Stimulated activated naive CD4-positive, alpha-beta T cell (primary cell): Measurements from ENCODE around the gene TNKS1BP1.
"Not testable (repeated sequence)": the region's sequence is repeated elsewhere in the genome, so short reads cannot be mapped to it uniquely, and the experiment has no call there.

Source experiments
- DNase-seq, 6 experiments: peaks; one replicate each; lab custom pipeline; 2025; lab: John Stamatoyannopoulos, UW

Gene TNKS1BP1

DNA sequence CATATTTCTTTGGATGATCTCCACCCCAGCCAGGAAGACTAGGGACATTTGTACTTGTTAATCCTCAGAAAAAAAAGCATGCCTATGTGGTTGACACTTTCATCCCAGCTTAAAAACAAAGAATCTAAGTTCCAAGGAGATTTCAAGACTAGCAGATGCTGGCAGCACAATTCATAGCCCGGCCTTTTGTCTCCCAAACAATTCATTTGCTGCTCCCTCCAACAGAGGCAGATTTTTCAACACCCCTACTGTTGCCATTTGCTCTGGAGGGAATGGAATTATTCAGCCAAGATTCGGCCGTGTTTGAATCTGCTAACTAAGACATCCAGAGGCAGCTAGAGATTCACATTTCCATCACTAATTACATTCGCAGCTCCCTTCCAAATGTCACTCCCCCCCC lies 28.7 kb upstream of the TNKS1BP1 start:
- DNase-seq: no peak

DNA sequence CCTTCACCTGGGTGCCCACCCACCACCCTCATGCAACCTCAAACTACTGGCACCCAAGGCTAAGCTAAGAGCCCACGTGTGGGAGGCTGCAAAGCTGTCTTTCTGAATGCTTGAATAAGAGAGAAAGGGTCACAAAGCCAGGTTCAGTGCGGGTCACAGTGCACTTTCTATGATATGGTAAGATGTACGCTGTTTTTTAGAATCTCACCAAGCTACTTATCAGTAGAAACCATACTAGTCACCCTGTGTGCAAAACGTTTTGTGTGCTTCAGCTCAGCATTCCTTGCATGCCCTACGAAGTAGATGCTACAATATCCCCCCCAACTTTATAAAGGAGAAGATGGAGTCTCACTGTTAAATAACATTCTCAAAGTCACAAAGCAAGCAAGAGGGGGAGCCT lies 28.3 kb upstream of the TNKS1BP1 start:
- no peak for DNase-seq

DNA sequence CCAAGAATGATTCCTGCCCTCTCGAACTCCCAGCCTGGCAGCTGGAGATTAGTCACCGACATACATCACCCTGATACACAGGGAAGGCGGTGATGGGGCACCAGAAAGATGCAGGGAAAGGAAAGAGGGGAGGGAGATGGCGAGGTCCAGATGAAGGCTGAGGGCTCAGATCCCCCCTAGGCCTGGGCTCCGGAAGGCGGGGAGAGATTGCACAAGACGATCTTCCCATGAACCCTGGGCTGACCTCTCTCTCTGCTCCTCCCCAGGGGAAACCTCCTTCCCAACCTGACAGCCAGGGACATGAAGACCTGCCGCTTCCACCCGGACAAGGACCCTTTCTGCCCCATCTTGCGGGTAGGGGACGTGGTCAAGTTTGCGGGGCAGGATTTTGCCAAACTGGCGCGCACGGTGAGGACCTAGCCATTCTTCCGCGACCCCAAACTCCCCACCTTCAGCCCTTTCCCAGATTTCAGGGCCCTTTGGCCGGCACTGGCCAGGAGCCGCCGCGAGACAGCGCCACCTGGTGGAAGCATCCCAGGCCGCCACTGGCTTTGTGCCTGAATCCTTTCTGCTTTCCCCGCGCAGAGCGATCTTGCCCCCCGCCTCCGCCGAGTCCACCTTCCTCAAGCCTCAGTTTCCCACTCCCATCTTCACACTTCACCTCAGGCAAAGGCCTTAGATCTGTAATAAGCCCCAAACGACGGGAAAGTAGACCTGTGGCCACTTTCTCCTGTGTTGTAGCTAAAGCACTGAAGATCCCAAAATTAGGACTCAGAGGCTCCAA lies 24.9 kb upstream of the TNKS1BP1 start:
- DNase-seq: peak in 5 of 6 experiments; percentile 25 to 50 (median 47)

DNA sequence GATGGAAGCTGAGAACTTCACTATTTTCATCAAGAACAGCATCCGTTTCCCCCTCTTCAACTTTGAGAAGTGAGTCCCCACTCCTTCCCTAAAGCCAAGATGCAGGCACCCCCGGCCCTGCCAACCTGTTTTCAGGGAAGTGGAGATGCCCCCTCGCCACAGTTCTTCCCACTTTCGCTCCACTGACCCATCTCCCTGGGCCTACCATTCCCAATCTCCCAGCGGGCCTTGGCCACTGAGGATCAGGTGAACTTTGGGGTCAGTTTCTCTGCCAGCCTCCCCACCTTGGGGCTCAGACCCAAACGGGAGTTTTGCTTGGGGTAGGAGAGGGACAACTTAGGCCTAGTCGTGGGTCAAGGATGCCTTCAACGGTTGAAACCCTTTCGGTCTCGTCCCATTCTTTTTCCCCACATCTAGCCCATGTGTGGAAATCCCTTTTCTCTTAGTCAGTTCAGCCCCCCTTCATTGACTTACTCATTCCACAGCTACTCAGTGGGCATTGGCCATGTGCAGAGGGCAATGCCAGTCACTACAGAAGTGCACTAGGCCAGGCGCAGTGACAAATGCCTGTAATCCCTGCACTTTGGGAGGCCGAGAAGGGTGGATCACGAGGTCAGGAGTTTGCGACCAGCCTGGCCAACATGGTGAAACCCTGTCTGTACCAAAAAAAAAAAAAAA lies 24.0 kb upstream of the TNKS1BP1 start:
- no peak for DNase-seq

DNA sequence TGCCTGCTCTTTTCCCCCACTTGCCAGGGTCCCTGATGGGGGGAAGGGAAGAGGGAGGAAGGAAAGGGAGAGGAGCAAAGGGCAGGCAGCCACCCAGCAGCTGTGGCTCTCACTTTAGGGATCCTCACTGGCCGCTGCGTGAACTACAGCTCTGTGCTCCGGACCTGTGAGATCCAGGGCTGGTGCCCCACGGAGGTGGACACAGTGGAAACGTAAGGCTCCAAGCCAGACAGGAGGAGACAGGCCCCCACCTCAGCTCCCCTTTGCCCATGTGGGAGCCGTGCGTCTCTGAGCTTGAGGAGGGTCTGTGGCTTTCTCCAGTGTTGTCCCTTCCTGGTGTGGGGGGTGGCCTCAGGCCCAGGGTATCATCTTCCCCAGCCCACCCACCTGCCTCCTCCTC lies 23.3 kb upstream of the TNKS1BP1 start:
- DNase-seq: no peak

DNA sequence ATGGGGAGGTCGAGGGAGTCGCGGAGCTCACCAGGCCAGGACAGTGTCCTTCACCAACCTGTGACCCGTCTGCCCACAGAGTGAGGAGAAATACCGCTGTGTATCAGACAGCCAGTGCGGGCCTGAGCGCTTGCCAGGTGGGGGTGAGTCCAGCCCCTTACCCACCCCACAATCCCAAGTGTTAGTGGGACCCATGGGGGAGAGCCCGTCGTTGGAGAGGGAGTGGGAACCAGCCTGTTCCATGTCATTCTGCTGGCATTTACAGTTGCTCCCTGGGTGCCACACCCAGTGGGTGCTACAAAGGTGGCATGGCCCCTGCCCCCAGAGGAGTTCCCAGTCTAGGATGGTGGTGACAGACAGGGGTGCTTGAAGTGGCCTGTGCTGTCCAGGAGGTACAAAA lies 22.6 kb upstream of the TNKS1BP1 start:
- DNase-seq: no peak

DNA sequence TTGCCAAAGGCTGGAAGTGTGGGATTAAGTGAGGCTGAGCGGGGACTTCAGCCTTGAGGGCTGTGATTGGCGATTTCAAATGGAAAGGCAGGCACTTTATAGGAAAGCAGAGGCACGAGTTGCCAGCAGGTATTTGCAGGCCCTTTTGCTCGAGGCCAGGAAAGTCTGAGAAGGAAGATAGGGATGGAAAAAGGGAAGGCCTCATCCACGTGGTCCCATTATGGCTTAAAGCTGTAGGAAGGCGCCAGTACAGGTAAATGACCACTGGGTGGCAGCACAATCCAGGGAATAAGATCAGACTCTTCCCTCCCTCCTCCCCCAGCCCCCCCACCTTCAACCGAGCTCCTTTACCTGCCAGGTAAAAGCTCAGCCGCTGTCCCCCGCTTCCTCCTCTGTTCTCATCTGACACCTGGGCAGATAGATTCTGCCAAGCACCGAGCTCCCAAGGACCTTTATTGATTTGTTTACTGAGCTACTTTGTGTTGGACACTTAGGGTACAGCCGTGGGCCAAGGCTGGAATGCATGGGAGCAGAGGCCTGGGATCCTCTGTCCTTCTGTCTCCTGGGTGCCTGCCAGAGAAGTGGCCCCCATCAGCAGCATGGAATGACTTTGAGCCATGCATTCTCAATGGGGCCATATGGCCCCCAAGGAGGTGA lies 20.9 kb upstream of the TNKS1BP1 start:
- peak; percentile 40 to 71 (median 66) for DNase-seq

DNA sequence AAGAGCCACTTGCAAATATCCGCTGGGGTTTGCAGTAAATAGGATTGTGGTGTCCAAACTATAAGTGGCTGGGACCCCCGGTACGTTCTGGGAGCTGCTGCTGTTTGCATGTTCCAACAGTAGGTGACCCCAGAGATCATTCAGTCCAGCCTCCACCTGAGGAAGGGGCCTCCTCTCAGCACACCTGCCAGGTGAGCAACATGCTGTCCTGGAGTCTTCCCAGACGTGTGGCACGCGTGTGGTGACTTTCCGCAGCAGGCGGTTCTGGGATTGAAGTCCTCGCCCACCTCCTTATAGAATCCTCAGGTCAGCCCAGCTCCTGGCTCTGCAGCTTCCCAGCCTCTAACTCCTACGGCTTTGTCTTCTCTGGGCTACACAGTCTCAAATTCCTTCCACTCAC lies 20.1 kb upstream of the TNKS1BP1 start:
- DNase-seq: no peak

DNA sequence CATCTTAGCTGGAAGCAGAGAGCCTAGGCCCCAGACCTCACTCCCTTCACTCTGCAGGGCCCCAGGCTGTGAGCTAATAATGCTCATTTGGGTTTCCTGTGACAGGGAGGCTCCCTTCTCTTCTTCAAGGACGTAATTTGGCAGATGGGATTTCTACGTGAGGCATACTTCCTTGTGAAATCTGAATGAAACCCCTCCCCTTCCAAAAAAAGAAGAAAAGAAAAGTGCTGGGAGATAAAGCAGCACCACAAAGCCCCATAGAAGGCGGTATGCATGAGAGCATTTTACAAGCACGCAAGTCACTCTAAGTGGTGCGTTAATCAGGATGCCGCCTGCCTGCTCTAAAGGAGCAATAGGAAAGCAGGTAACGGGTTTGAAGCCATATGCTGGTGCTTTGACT lies 19.1 kb upstream of the TNKS1BP1 start:
- DNase-seq: no peak

DNA sequence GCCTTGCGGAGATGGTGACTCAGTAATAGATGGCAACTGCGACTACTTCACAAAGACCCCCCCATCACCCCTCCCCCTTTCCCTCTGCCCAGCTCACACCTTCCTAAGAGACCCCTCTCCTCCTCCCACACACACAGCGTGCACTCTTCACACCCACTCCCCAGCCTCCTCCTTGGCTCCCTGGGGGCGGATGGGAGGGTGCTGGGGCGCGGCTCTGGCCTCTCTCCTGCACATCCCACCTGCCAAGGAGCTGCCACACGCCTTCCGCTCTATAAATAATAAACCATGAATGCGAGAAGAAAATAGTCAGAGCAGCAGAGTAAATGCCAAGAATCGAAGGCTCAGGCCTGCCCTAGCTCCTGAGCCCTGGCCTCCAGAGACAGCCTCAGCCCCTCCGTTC lies 17.9 kb upstream of the TNKS1BP1 start:
- DNase-seq: no peak

DNA sequence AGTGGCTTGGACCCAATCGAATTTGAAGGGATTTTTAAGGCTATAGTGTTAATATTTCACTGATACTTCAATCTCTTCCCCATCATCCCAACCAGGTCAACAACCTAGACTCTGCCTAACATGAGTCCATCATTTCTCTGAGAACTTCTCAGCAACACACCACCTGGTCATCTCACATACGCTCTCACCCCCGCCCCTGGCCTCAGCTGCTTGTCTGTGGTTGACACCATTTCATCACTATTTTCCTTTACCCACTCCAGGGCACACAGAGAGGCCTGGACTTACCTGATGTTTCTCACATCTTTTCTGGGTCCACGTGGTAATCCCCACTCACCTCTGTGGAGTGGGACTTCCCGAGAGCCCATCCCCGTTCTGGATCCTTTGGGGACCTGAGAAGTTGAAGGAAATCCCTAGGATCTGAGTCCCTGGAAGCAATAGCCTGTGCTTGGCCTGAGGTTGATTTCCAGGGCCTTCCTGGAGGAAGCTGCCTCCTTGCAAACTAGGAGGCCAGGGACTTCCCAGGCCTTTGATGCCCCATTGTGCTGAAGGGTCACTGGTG lies 16.6 kb upstream of the TNKS1BP1 start:
- DNase-seq: no peak

DNA sequence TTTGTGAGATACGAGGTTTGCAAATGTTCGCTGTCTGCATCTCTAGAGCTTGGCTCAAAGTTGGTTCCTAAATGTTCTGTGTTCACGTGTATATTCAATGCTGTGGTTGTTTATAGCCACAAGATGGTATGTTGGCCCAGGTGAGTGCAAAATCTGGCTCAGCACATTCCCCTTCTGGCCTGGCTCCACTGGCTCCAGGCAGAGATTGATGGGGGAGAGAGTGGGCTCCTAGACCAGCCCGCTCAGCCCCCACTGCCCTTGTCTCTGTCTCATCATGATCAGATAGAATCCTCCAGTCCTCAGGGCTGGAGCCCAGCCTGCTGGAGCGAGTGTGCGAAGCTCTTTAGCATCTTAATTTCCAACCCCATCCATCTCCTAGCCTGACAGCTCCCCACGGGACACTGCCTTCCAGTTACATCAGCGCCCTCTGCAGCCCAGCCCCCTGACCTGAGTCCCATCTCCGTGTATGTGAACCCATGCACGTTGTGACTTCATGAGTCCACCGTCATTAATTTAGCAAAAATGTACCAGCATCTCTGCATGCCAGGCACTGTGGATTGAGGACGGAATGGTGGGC lies 15.4 kb upstream of the TNKS1BP1 start:
- DNase-seq: no peak

DNA sequence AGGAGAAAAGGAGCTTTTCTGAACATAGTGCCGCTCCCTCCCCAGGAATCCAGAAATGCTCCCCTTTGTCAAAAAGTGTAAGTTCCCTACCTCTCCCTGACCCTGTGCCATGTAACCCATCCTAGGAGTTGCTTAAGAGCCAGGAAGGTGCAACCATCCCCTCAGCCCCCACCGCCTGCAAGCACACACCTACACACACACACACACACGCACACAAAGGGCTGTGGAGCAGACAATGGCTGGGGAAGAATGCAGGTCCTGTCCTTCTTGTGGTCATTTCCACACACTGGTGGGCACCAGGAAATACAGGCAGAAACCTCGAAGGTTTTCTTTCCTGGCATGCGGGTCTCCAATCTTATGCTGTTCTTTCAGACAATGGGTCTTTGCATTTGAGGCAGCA lies 14.6 kb upstream of the TNKS1BP1 start:
- no peak for DNase-seq

DNA sequence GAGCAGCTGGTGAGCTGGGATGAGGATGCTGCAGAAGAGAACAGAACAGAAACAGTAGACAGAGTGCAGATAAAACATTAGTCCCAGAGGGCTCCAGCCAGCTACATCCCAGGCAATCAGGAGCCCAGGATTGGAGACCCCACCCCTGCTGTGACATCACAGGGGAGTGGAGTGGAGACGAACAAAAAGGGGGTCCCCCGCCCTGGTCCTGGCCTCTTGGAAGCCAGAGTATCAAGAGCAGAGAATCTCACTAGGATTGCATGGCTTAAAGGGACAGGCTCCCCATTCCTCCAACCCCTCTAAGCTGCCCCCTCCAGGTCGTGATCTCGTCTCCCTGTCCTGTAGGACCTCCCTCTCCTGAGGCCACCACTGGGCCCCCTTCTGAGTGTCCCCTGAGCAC lies 13.4 kb upstream of the TNKS1BP1 start, which contains the start of gene P2RX3:
P2RX3 (plus strand) TSS at position 211 of the 400 bp plus-strand sequence. CDS start 199 bp downstream, outside the sequence.
- DNase-seq: no peak

DNA sequence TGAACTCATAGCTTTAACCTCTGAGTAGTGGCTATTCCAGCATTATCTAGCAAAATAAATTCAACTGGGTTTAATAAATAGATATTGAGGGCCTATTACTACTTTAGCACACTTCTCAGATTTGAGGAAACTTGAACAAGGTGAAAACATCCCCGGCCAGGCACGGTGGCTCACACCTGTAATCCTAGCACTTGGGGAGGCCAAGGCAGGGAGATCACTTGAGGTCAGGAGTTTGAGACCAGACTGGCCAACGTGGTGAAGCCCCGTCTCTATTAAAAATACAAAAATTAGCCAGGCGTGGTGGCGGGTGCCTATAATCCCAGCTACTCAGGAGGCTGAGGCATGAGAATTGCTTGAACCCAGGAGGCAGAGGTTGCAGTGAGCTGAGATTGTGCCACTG lies 12.1 kb upstream of the TNKS1BP1 start:
- not testable (repeated sequence) for DNase-seq

DNA sequence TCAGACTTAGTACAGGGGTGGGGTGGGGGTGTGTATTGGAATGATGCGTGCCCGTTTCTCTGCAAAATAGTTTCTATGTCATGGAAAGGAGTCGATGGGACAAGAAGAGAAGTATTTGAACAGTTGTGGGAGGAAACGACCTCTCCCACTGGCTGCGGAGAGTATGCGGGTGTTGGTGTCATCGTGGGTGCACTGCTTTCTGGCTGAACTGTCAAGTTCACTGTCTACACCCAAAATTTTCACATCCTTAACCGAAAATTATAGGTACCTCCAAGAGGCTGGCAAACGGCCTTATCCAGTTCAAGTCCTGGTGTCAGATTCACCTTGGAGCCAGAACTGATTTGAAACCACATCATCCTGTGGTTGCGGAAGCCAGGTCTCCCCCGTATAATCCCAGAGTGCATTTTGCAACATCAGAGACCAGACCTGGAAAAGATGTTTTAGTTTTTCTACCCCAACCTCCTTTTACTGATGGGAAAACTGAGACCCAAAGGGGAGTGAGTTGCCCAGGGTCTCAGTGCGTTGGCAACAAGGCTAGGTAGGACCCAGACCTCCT lies 11.4 kb upstream of the TNKS1BP1 start:
- DNase-seq: peak in 1 of 6 experiments; percentile 20

DNA sequence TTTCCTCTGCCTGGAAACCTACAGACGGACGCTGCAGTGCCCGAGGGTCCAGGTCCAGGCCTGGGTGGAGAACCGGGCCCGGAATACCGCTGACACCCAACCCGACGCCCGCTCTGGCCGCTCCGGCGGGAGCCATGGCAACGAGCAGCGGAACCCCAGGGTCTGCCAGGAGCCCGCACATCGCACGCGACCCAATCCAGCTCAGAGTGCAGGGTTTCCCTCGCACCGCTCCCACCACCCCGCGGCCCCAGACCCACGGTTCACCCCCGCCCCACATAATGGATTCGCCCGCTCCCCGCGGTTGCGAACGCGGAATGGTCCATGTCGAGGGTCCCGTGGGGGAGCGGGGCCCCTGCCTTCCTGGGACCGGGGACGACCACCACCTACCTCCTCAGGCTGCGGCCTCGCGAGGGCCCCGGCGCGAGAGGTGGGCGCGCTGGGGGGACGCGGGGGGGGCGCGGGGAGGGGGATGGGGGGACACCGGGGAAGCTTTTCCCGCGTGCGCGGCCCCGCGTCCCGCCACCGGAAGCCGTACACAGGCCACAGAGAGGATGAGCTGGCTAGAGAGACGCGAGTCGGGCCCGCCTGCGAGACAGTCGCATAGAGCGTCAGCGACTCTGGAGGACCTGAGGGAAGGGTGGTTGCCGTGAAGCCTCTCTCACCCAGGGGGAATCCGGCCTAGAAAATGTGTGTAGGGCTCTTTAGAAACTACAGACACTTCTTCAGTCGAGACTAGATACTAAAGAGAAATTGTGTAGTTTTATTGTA lies 10.8 kb upstream of the TNKS1BP1 start, which contains the start of gene SSRP1:
SSRP1 (minus strand) TSS at position 550 of the 768 bp plus-strand sequence. CDS start 771 bp downstream, outside the sequence.
- DNase-seq: peak; percentile 78 to 89 (median 80)

DNA sequence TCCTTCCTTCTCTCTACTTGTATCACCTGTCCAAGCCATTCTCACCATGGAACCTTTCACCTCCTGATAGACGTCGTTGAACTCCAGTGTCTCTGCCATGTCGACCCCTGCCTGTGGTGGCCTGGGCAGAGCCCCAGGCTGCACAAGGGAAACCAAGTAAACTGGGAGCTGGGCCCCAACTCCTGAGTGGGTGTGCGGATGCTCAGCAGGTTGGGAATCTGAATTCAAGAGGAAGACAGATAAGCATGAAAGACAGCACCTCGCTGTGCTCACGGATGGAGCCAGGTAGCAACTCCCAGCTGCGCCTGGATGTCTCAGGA lies 10.2 kb upstream of the TNKS1BP1 start:
- no peak for DNase-seq

DNA sequence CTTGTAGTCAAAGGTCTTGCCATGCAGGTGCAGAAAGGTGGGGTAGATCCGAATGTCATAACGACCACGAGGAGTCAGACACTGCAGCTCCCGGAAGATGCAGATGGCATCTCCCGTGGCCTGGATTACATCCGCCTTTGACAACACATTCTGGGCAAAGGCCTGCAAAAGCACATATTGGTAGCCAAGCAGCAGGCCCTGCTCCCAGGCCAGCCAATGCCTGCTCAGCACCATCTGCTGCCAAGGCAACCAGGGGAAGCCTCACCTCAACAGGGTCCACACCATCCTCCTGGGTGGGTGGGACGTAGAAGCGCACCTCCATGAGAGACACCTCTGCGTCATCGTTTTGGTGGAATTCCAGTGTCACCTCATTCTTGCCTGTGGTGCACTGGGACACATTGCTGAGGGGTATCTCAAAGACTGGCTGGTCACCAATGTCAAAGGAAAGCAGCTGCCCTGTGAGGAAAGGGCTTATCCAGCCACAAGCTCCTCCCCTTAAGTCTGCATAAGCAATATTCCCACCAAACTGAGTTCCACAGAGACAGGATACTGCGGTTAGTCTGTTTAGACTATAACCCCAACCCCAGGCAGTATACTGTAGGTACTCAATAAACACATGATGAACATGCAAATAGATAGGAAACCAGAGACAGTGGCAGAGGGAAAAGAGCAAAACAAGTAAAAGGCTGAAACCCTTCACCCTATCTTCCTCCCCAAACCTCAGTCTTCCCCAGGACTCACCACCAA lies 8.1 kb upstream of the TNKS1BP1 start:
- no peak for DNase-seq

DNA sequence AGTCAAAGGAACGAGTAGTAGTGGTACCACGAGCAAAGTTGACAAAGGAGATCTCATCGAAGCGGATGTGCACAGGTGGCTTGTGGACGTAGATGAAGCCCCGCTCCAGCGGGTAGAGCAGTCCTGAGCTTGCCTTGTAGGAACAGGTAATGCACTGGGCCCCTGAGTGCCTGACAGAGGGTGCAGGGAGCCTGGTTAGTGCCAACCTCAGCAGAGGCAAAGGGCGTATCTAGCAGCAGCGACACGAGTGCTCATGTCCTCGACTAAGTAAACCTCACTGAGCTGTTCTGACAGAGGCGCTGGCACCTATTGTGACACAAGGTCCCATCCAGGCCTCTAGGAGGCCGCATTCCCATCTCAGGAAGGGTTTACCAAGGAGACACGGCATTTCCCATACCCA lies 7.0 kb upstream of the TNKS1BP1 start:
- DNase-seq: no peak
